Vagina (tissue), 2 donors: ENCODE measurements around the gene APP. TPM values are rescaled to one million over a fixed set of nuclear protein-coding genes. Genes with fewer than 3 reads are reported as not detected.

Source experiments
- DNase-seq, 2 donors: peaks; one replicate each; pipeline ENCODE4 v3.0.0-alpha.2; 2017; ENCODE audit errors: extremely low spot score in 2 of 2
- H3K27ac ChIP-seq: fragments of 200-600 bp; sonication (generic); one replicate; pipeline ENCODE4 v1.5.1; 2019
- H3K27me3 ChIP-seq: fragments of 200-600 bp; sonication (generic); one replicate; pipeline ENCODE4 v1.5.1; 2019
- H3K36me3 ChIP-seq, 2 donors: fragments of 200-600 bp; sonication (generic); one replicate each; pipeline ENCODE4 v1.5.1; 2017 to 2019
- H3K4me1 ChIP-seq: fragments of 200-600 bp; sonication (generic); one replicate; pipeline ENCODE4 v1.5.1; 2019
- H3K4me3 ChIP-seq, 2 donors: fragments of 200-600 bp; sonication (generic); 1 replicate in 1 of 2; 2 replicates in 1 of 2; pipeline ENCODE4 v1.5.1; 2016 to 2019
- H3K9me3 ChIP-seq: fragments of 200-600 bp; sonication (generic); one replicate; pipeline ENCODE4 v1.5.1; 2019
- CTCF ChIP-seq, 3 experiments: fragments of 450-650 bp in 2 of 3; fragments of 200-600 bp in 1 of 3; sonication (generic) in 1 of 3; IDR thresholded peaks; one replicate each; pipeline ENCODE4 v1.5.1; 2017 to 2019; ENCODE audit warnings: antibody characterized with exemption in 3 of 3, mild to moderate bottlenecking in 2 of 3, moderate library complexity in 2 of 3
- POLR2A ChIP-seq, 2 donors: fragments of 450-650 bp; IDR thresholded peaks; one replicate each; pipeline ENCODE4 v1.6.1; 2017; ENCODE audit warnings: antibody characterized with exemption in 2 of 2, mild to moderate bottlenecking in 2 of 2, moderate library complexity in 2 of 2
- POLR2AphosphoS5 ChIP-seq, 2 donors: sonication (generic); formaldehyde crosslinking; IDR thresholded peaks; one replicate each; pipeline ENCODE4 v1.9.0; 2017; ENCODE audit warnings: antibody characterized with exemption in 2 of 2, mild to moderate bottlenecking in 2 of 2, low read depth in 1 of 2; ENCODE audit not compliant: insufficient read depth in 1 of 2
- intact Hi-C: fragments of 100-400 bp; cut with DNase I; formaldehyde crosslinking; loops from one replicate; pipeline ENCODE4 v1.15.1; 2023
- total RNA-seq: library from RNA; depleted of rRNA; stranded (reverse); fragments of >200 nt; gene quantifications from one replicate; pipeline ENCODE4 v1.2.3, GENCODE V29; 2016

Gene APP
- total RNA-seq, 1 donor from 2014 or later: 315 TPM

GRCh38 chr21:25890001-25890400 is 280.6 kb downstream of the APP start:
- TF ChIP-seq CTCF (IDR thresholded peaks at IDR 0.05) (no peak), POLR2AphosphoS5 (IDR thresholded peaks at IDR 0.05; ENCODE audit: insufficient read depth in 1 of 2, low read depth in 1 of 2) (no peak), POLR2A (IDR thresholded peaks at IDR 0.05) (no peak)
- Histone ChIP-seq H3K4me3 (no peak overlapping the region), H3K4me1 (no peaks in the 10 kb centered on the region), H3K27me3 (no peaks in the 10 kb centered on the region), H3K27ac (no peak overlapping the region), H3K36me3 (no peaks in the 10 kb centered on the region), H3K9me3 (no peaks in the 10 kb centered on the region)
- intact Hi-C loops: no loop called here
- no peak for DNase-seq

GRCh38 chr21:25888711-25889110 is 281.9 kb downstream of the APP start:
- Histone ChIP-seq H3K9me3 (no peaks in the 10 kb centered on the region), H3K4me3 (no peak overlapping the region), H3K36me3 (no peaks in the 10 kb centered on the region), H3K4me1 (no peaks in the 10 kb centered on the region), H3K27me3 (no peaks in the 10 kb centered on the region), H3K27ac (no peak overlapping the region)
- TF ChIP-seq POLR2AphosphoS5 (IDR thresholded peaks at IDR 0.05; ENCODE audit: insufficient read depth in 1 of 2, low read depth in 1 of 2): no peak
- no peak for TF ChIP-seq CTCF (IDR thresholded peaks at IDR 0.05)
- no peak for TF ChIP-seq POLR2A (IDR thresholded peaks at IDR 0.05)
- DNase-seq: no peak
- intact Hi-C loops: no loop called here

- TF ChIP-seq POLR2A (IDR thresholded peaks at IDR 0.05) (no peak), CTCF (IDR thresholded peaks at IDR 0.05) (no peak), POLR2AphosphoS5 (IDR thresholded peaks at IDR 0.05; ENCODE audit: insufficient read depth in 1 of 2, low read depth in 1 of 2) (no peak)
- no peaks in the 10 kb centered on the region for H3K27me3 ChIP-seq
- intact Hi-C loops: no loop called here
- DNase-seq: no peak
- H3K36me3 ChIP-seq: no peaks in the 10 kb centered on the region
- H3K4me3 ChIP-seq: no peak overlapping the region
- H3K9me3 ChIP-seq: no peaks in the 10 kb centered on the region
- H3K27ac ChIP-seq: no peak overlapping the region
- no peaks in the 10 kb centered on the region for H3K4me1 ChIP-seq
Observed at GRCh38 chr21:25887646-25888306, 282.8 kb downstream of the APP start.

GRCh38 chr21:25887166-25887565 is 283.4 kb downstream of the APP start:
- no peaks in the 10 kb centered on the region for H3K36me3 ChIP-seq
- intact Hi-C loops: no loop called here
- no peak overlapping the region for H3K27ac ChIP-seq

More at GRCh38 chr21:25887166-25887565, 283.4 kb downstream of the APP start:
- Histone ChIP-seq H3K4me1 (no peaks in the 10 kb centered on the region), H3K4me3 (no peak overlapping the region), H3K27me3 (no peaks in the 10 kb centered on the region), H3K9me3 (no peaks in the 10 kb centered on the region)
- DNase-seq: no peak
- TF ChIP-seq POLR2A (IDR thresholded peaks at IDR 0.05) (no peak), POLR2AphosphoS5 (IDR thresholded peaks at IDR 0.05; ENCODE audit: insufficient read depth in 1 of 2, low read depth in 1 of 2) (no peak), CTCF (IDR thresholded peaks at IDR 0.05) (no peak)
